Measurements from ENCODE around the gene VSTM5.
"Not testable (repeated sequence)": the region's sequence is repeated elsewhere in the genome, so short reads cannot be mapped to it uniquely, and the experiment has no call there.

DNA sequence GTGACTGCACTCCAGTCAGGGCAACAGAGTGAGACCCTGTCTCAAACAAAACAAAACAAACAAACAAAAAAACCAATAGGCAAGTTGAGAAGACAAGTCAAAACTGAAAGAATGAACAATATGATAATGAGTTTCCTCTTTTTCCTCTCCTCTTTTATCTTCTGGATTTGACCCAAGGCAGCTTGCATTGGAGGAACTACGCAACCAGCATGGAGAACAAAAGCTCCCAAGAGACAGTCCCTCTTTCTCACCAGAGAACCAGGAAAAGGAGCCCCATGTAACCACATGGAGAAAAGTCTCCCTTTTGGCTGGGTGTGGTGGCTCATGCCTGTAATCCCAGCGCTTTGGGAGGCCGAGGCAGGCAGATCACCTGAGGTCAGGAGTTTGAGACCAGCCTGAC lies 75.9 kb downstream of the VSTM5 start:
- not testable (repeated sequence) for TF ChIP-seq SNAI2 (CRISPR knock-in tag; IDR thresholded peaks at IDR 0.05); ZFP3 (CRISPR knock-in tag; IDR thresholded peaks at IDR 0.05); RARB (CRISPR knock-in tag; IDR thresholded peaks at IDR 0.05); ZNF565 (CRISPR knock-in tag; conservative IDR thresholded peaks at IDR 0.05; ENCODE audit: low read depth); ARNTL (CRISPR knock-in tag; IDR thresholded peaks at IDR 0.05; ENCODE audit: borderline replicate concordance, low read depth); ISL1 (CRISPR knock-in tag; IDR thresholded peaks at IDR 0.05); ESRRG (CRISPR knock-in tag; IDR thresholded peaks at IDR 0.05); BACH2 (CRISPR knock-in tag; IDR thresholded peaks at IDR 0.05; ENCODE audit: borderline replicate concordance); ZC3H10 (CRISPR knock-in tag; IDR thresholded peaks at IDR 0.05)
- TF ChIP-seq, protein P1, sequence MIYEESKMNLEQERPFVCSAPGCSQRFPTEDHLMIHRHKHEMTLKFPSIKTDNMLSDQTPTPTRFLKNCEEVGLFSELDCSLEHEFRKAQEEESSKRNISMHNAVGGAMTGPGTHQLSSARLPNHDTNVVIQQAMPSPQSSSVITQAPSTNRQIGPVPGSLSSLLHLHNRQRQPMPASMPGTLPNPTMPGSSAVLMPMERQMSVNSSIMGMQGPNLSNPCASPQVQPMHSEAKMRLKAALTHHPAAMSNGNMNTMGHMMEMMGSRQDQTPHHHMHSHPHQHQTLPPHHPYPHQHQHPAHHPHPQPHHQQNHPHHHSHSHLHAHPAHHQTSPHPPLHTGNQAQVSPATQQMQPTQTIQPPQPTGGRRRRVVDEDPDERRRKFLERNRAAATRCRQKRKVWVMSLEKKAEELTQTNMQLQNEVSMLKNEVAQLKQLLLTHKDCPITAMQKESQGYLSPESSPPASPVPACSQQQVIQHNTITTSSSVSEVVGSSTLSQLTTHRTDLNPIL (CRISPR knock-in tag; IDR thresholded peaks at IDR 0.05; ENCODE audit: low read depth), result not testable (repeated sequence)
- TF ChIP-seq, protein P2, sequence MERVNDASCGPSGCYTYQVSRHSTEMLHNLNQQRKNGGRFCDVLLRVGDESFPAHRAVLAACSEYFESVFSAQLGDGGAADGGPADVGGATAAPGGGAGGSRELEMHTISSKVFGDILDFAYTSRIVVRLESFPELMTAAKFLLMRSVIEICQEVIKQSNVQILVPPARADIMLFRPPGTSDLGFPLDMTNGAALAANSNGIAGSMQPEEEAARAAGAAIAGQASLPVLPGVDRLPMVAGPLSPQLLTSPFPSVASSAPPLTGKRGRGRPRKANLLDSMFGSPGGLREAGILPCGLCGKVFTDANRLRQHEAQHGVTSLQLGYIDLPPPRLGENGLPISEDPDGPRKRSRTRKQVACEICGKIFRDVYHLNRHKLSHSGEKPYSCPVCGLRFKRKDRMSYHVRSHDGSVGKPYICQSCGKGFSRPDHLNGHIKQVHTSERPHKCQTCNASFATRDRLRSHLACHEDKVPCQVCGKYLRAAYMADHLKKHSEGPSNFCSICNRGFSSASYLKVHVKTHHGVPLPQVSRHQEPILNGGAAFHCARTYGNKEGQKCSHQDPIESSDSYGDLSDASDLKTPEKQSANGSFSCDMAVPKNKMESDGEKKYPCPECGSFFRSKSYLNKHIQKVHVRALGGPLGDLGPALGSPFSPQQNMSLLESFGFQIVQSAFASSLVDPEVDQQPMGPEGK (CRISPR knock-in tag; IDR thresholded peaks at IDR 0.05; ENCODE audit: borderline replicate concordance), result not testable (repeated sequence)

Measured in SK-N-SH treated with all-trans-retinoic acid at 6 μM for 48 hours (cell line).